GM23248 (cell line): ENCODE results near the gene SCAPER. TPM values are rescaled to one million over a fixed set of nuclear protein-coding genes. Genes with fewer than 3 reads are reported as not detected.

Source experiments
- DNase-seq: peaks from one replicate; pipeline ENCODE4 v3.0.0-alpha.2; 2015
- H2AFZ ChIP-seq: fragments of 200-600 bp; sonication (generic); 2 replicates; pipeline ENCODE4 v1.6.1; 2016; ENCODE audit warnings: antibody characterized with exemption
- H3F3A ChIP-seq: fragments of 200-600 bp; sonication (generic); 2 replicates; pipeline ENCODE4 v1.6.1; 2016; ENCODE audit warnings: mild to moderate bottlenecking, antibody characterized with exemption, mixed run types; ENCODE audit not compliant: insufficient read depth
- H3K27ac ChIP-seq: fragments of 200-600 bp; sonication (generic); 2 replicates; pipeline ENCODE4 v1.5.1; 2016; ENCODE audit warnings: mild to moderate bottlenecking
- H3K27me3 ChIP-seq: fragments of 200-600 bp; sonication (generic); replicated peaks from 2 replicates; pipeline ENCODE4 v1.6.1; 2016; ENCODE audit warnings: mild to moderate bottlenecking; ENCODE audit not compliant: insufficient read depth
- H3K36me3 ChIP-seq: fragments of 200-600 bp; sonication (generic); 2 replicates; pipeline ENCODE4 v1.6.1; 2016; ENCODE audit warnings: low read depth, mild to moderate bottlenecking
- H3K4me1 ChIP-seq: fragments of 200-600 bp; sonication (generic); 2 replicates; pipeline ENCODE4 v1.6.1; 2016; ENCODE audit warnings: mild to moderate bottlenecking; ENCODE audit not compliant: insufficient read depth
- H3K4me2 ChIP-seq: fragments of 200-600 bp; sonication (generic); one replicate; pipeline ENCODE4 v1.6.1; 2016; ENCODE audit warnings: mild to moderate bottlenecking; ENCODE audit not compliant: unreplicated experiment
- H3K4me3 ChIP-seq: fragments of 200-600 bp; sonication (generic); 2 replicates; pipeline ENCODE4 v1.5.1; 2016; ENCODE audit warnings: mild to moderate bottlenecking
- H3K79me2 ChIP-seq: fragments of 200-600 bp; sonication (generic); 2 replicates; pipeline ENCODE4 v1.6.1; 2016; ENCODE audit warnings: mild to moderate bottlenecking; ENCODE audit not compliant: insufficient read depth
- H3K9ac ChIP-seq: fragments of 200-600 bp; sonication (generic); 2 replicates; pipeline ENCODE4 v1.6.1; 2016; ENCODE audit warnings: mild to moderate bottlenecking
- H3K9me2 ChIP-seq: fragments of 200-600 bp; sonication (generic); 2 replicates; pipeline ENCODE4 v1.6.1; 2016; ENCODE audit warnings: mixed run types, mild to moderate bottlenecking, moderate library complexity; ENCODE audit not compliant: insufficient read depth
- H3K9me3 ChIP-seq: fragments of 200-600 bp; sonication (generic); one replicate; pipeline ENCODE4 v1.6.1; 2017; ENCODE audit warnings: low read depth
- H4K20me1 ChIP-seq: fragments of 200-600 bp; sonication (generic); 2 replicates; pipeline ENCODE4 v1.6.0; 2016; ENCODE audit not compliant: insufficient read depth
- EZH2 ChIP-seq: fragments of 200-600 bp; sonication (generic); IDR thresholded peaks from 2 replicates; pipeline ENCODE4 v1.6.1; 2018; ENCODE audit warnings: antibody characterized with exemption, mild to moderate bottlenecking; ENCODE audit not compliant: insufficient read depth, poor library complexity, severe bottlenecking
- EZH2phosphoT487 ChIP-seq: fragments of 200-600 bp; sonication (generic); IDR thresholded peaks from 2 replicates; pipeline ENCODE4 v1.6.1; 2018; ENCODE audit warnings: antibody characterized with exemption, moderate library complexity, mild to moderate bottlenecking, low read depth; ENCODE audit not compliant: insufficient read depth
- WGBS, 2 experiments: methylation state at CpG; one replicate each; pipeline ENCODE4 v1.1.6; 2015 to 2017; ENCODE audit warnings: low lambda C conversion rate in 2 of 2, low coverage in 1 of 2; ENCODE audit errors: missing lambda C conversion rate in 2 of 2; 5-methylcytosine and 5-hydroxymethylcytosine counted together
- in situ Hi-C: fragments of 300-500 bp; cut with MboI; formaldehyde crosslinking; loops from 2 replicates; pipeline ENCODE4 v1.15.0; 2020
- polyA plus RNA-seq: library from polyadenylated mRNA; unstranded; fragments of >200 nt; fragmentation: Nextera tagmentation; extraction: Ambion mirVana; gene quantifications from 2 replicates; pipeline ENCODE4 v1.2.1, GENCODE V29; 2016
- total RNA-seq: library from RNA; depleted of rRNA; stranded (reverse); fragments of >200 nt; shearing (Covaris generic); gene quantifications from 2 replicates; pipeline ENCODE4 v1.2.3, GENCODE V29; 2014

Gene SCAPER
- total and polyA plus RNA-seq, 2 experiments from 2014 or later = 5.9 to 7.8 TPM

DNA sequence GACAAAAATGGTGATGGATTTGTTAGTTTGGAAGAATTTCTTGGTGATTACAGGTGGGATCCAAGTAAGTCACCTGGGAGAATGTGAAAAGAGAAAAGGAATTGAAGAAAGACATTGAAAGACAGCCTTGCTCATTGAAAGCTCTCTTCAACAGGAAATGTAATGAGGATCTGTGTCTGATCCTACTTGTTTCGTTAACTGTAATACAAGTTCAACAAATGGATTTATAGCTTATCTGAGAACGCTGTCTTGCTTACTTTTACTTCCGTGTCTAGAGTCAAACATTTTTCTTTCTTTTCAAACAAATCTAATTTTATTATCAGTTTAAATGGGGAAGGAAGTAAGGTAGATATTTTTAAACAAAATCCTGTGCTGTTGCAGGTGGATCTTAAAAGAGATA is 42.3 kb upstream of the SCAPER start:
- H3K9me2 ChIP-seq = no peaks in the 10 kb centered on the region
- H3K4me3 ChIP-seq = no peak overlapping the region
- in situ Hi-C loops = no loop called here
- no peak overlapping the region for H3K27ac ChIP-seq
- no peak for TF ChIP-seq EZH2
- no peak for TF ChIP-seq EZH2phosphoT487
- no peak overlapping the region for H3K9ac ChIP-seq
- H3F3A ChIP-seq = no peaks in the 10 kb centered on the region
- H3K4me1 ChIP-seq = no peaks in the 10 kb centered on the region
- WGBS, 2 experiments = 96% methylated on average over 3 of the region's 3 CpGs
- H3K27me3 ChIP-seq = no peaks in the 10 kb centered on the region
- H4K20me1 ChIP-seq = no peaks in the 10 kb centered on the region
- H3K4me2 ChIP-seq = no peak overlapping the region
- no peaks in the 10 kb centered on the region for H3K79me2 ChIP-seq
- no peak for DNase-seq
- H3K36me3 ChIP-seq = peaks cover 32% of the 10 kb centered on the region
- H3K9me3 ChIP-seq = no peaks in the 10 kb centered on the region
- no peak overlapping the region for H2AFZ ChIP-seq

GRCh38 chr15:76945494-76946093 is 40.5 kb upstream of the SCAPER start:
- Histone ChIP-seq H3K4me3 (no peak overlapping the region), H2AFZ (no peak overlapping the region), H3K9me2 (no peaks in the 10 kb centered on the region), H3K36me3 (peaks cover 26% of the 10 kb centered on the region), H3K27ac (no peak overlapping the region), H3K27me3 (no peaks in the 10 kb centered on the region), H3K4me2 (no peak overlapping the region), H4K20me1 (no peaks in the 10 kb centered on the region), H3K79me2 (no peaks in the 10 kb centered on the region), H3K9me3 (no peaks in the 10 kb centered on the region), H3K4me1 (no peaks in the 10 kb centered on the region), H3F3A (no peaks in the 10 kb centered on the region), H3K9ac (no peak overlapping the region)
- in situ Hi-C loops = no loop called here
- 86 to 93% methylated on average over 2 of the region's 2 CpGs for WGBS, 2 experiments
- DNase-seq = no peak
- TF ChIP-seq EZH2phosphoT487 = no peak
- no peak for TF ChIP-seq EZH2

GRCh38 chr15:76942331-76942730 is 37.2 kb upstream of the SCAPER start:
- Histone ChIP-seq H3K9me3 (no peaks in the 10 kb centered on the region), H3K9ac (no peak overlapping the region), H3K4me3 (no peak overlapping the region), H3K4me2 (no peak overlapping the region), H3K4me1 (peaks cover 7% of the 10 kb centered on the region), H3K79me2 (no peaks in the 10 kb centered on the region), H3K9me2 (no peaks in the 10 kb centered on the region), H2AFZ (no peak overlapping the region), H3K36me3 (peaks cover 9% of the 10 kb centered on the region), H4K20me1 (no peaks in the 10 kb centered on the region), H3K27me3 (no peaks in the 10 kb centered on the region), H3F3A (no peaks in the 10 kb centered on the region), H3K27ac (no peak overlapping the region)
- TF ChIP-seq EZH2 = no peak
- TF ChIP-seq EZH2phosphoT487 = no peak
- no peak for DNase-seq
- 94 to 96% methylated on average over 2 of the region's 2 CpGs for WGBS, 2 experiments
- in situ Hi-C loops = no loop called here

DNA sequence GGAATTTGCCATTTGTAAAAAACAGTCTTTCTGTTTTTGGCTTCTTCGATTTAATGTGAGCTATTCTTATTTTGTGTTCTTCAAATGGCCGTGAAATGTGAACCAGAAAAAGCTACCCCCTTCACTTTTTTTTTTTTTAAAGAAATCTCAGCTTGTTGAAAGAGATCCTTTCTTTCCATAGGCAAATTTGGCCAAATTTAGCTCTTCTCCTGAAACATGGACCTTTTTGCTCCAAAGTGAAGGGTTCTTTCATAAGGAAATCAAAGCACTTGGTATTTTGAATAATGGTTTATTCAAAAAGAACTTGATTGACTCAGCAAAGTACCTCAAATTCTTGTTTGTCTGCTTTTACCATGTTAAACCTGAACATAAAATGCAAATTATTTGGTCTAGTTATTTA is 36.5 kb upstream of the SCAPER start:
- H3F3A ChIP-seq = no peaks in the 10 kb centered on the region
- H2AFZ ChIP-seq = no peak overlapping the region
- H3K4me2 ChIP-seq = no peak overlapping the region
- peaks cover 7% of the 10 kb centered on the region for H3K4me1 ChIP-seq
- no peaks in the 10 kb centered on the region for H4K20me1 ChIP-seq
- 77 to 88% methylated on average over 2 of the region's 2 CpGs for whole genome bisulfite sequencing, 2 experiments
- no peak overlapping the region for H3K9ac ChIP-seq
- no peaks in the 10 kb centered on the region for H3K79me2 ChIP-seq
- TF ChIP-seq EZH2phosphoT487 (no peak), EZH2 (no peak)
- H3K27me3 ChIP-seq = no peaks in the 10 kb centered on the region
- H3K9me2 ChIP-seq = no peaks in the 10 kb centered on the region
- no peaks in the 10 kb centered on the region for H3K9me3 ChIP-seq
- no peak overlapping the region for H3K4me3 ChIP-seq
- H3K27ac ChIP-seq = no peak overlapping the region
- DNase-seq = no peak
- in situ Hi-C loops = no loop called here
- H3K36me3 ChIP-seq = peaks cover 11% of the 10 kb centered on the region

DNA sequence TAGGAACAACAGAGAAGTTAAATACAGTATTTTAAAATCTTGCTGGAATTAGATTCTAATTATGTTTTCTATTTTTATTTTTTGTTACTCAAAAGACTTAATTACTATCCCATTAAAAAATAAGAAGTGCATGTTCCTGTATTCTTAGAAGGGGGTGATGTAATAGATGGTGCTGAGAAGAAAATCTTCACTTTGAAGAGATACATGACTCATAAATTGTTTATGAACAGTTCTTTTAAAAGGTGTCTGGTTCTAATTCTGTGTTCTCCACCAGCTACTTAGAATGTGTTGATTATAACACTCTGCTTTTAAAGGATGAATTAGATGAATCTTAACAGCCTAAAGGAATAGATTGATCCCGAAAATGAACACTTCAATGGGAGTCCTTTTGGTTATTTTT is 34.6 kb upstream of the SCAPER start:
- in situ Hi-C loops = no loop called here
- peaks cover 12% of the 10 kb centered on the region for H3K36me3 ChIP-seq
- DNase-seq = peak; percentile 52

More for the DNA sequence above, 34.6 kb upstream of the SCAPER start:
- no peaks in the 10 kb centered on the region for H3K79me2 ChIP-seq
- H3K4me1 ChIP-seq = peaks cover 7% of the 10 kb centered on the region
- 0 to 5% methylated on average over 1 of the region's 1 CpG for WGBS, 2 experiments
- no peaks in the 10 kb centered on the region for H3K9me2 ChIP-seq
- H3K4me2 ChIP-seq = no peak overlapping the region
- no peak overlapping the region for H3K4me3 ChIP-seq
- no peaks in the 10 kb centered on the region for H3F3A ChIP-seq
- no peaks in the 10 kb centered on the region for H3K9me3 ChIP-seq
- H3K9ac ChIP-seq = 0 out of 2 replicates have a peak overlapping the region, but pooled peaks have one; percentile 17
- no peaks in the 10 kb centered on the region for H3K27me3 ChIP-seq
- no peak overlapping the region for H3K27ac ChIP-seq
- no peaks in the 10 kb centered on the region for H4K20me1 ChIP-seq
- 0 out of 2 replicates have a peak overlapping the region, but pooled peaks have one; percentile 6 for H2AFZ ChIP-seq
- TF ChIP-seq EZH2phosphoT487 (no peak), EZH2 (no peak)
